GM04503 (cell line): ENCODE measurements around the gene PBX3.

Experiments used
- DNase-seq: peaks from one replicate; pipeline ENCODE4 v3.0.0-alpha.2; 2012; ENCODE audit warnings: low read depth

PBX3 gene

DNA sequence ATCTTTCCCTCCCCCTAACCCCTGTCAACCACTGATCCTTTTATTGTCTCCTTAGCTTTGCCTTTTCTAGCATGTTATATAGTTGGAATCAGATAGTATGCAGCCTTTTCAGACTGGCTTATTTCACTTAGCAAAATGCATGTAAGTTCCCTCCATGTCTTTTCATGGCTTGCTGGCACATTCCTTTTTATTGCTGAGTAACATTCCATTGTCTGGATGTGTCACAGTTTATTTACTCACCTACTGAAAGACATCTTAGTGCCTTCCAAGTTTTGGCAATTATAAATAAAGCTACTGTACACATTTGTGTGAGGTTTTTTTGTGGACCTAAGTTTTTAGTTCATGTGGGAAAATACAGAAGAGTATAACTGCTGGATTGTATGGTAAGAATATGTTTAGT, 230.1 kb downstream of the PBX3 start:
- DNase-seq: peak; percentile 9

DNA sequence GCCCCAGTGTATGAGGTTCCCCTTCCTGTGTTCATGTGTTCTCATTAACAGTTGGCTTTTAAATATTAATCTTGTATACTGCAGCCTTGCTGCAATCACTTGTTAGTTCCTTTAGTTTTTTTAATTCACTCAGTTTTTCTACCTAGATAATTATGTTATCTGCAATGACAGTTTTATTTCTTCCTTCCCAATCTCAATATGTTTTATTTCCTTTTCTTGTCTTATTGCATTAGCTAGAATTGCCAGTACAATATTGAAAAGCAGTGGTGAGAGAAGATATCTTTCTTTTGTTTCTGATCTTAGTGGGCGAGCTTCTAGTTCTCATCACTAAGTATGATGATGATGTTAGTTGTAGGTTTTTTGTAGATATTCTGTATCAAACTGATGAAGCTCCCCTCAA, 232.2 kb downstream of the PBX3 start:
- DNase-seq: no peak

DNA sequence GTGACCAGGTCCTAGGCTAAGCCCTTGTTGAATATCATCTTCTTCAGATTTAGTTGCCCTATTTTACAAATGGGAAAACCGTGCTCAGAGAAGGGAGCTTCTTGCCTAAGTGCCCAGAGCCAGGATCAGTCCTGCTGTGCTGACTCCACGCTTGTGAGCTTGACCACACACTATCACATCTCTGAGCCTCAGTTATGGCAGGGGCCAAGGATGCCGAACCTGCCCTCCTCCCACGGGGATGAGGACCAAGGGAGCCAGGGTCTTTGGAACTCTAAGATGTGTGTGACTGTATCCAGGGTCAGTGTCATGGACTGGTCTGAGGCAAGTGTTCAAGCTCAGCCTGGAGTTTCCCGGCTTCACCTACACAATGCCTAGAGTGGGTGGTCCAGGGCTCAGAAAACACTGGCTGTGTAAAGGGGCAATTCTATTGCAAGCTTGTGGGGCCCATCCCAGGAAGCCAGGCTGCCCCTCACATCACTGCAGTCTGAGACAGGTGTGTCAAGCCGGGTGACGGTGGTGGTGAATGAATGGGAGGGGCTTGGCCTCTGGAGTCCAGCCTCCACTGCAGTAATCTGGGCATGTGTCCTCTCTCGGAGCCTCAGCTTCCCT, 235.7 kb downstream of the PBX3 start:
- no peak for DNase-seq

DNA sequence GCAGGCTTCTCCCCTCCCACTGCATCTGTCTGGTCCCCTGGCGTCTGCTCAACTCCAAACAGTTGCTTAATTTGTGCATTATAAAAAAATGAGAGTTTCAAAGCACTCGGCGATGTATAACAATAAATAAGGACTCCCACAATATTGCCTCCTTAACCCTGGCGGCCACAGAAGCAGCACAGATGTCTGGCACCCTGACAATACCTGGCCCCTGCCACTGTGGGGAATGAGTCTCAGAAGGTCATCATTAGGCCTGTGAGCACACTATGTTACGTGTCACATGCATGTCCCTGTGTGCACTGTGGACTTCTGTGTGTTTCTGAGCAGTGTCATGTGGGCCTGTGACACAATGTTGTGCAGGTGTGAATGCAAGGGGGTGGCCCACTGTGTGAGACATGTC, 236.5 kb downstream of the PBX3 start:
- DNase-seq: no peak

DNA sequence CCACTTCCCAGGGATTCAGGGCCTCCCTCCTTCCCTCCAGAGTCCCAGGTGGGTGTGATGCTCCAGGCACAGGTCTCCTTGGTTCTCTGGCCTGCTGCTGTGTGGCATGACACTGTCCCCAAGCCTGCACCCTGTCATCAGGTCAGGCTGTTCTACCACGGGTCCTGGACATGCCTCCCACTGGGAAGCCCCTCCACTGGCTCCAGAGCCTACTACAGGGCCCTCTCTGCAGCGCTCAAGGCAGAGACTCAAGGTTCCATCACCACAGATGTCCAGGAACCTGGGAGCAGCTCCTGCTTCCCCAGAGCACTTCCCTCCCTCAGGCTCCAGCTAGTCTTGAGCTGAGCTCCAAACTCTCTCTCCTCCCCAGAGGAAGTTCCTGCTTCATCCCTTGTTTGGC, 237.3 kb downstream of the PBX3 start:
- no peak for DNase-seq

DNA sequence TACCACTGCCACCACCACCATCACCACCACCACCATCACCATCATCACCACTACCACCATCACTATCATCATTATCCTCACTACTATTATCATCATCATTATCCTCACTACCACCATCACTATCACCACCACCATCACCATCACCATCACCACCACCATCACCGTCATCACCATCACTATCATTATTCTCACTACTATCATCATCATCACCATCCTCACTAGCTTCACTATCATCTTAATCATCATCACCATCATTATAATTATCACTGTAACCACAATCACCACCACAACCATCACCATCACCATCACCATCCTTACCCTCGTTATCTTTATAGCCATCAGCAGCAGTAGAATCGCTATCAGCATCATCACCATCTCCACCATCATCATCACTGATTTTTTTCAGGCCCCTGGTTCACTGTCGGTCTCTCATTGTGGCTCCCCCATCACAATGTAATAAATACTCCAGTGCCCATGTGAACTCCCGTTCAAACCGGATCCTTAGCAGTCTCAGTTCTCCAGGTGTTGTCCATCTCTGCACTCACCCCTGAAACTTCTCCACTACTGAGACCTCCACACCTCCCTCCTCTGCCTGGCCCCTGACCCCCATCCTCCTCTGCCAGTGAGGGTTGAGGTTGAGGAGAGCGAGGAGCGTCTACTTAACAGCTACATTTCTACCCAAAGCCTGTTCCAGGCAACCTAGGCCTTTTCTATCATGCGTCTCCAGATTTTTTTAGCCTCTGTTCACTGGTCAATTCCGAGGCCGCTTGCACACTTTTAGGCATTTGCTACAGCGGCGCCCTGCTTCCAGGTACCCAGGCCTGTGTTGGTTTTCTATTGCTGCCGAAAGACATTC, 238.2 kb downstream of the PBX3 start:
- DNase-seq: no peak

DNA sequence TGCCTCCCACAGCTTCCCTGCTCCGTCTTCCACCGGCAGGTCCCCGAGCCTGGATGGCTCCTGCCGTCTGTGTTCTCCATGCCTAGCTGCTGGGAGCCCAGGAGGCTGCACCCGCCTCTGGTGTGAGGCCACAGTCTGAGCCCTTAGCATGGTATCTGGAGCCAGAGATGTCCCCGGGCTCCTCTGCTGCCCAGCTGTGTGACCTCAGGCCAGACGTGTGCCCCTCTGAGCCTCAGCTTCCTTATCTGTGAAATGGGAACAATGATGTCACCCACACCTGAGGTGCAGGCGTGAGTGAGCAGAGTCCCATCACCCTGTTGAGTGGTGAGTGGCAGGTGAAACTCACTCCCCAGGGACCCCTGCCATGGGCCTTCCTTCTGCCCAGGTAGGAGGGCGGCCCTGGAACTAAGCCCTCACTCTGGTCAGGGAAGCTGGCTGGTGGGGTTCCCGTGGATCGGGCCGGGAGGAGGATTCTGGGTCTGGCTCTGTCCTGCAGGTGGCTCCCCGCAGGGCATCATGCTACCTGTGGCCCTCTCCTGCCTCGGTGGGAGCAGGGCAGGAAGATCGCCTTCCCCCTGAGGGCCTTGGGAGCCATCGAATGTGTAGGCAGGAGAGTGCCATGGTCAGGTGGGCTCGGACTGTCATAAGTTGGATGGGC, 239.0 kb downstream of the PBX3 start:
- no peak for DNase-seq

DNA sequence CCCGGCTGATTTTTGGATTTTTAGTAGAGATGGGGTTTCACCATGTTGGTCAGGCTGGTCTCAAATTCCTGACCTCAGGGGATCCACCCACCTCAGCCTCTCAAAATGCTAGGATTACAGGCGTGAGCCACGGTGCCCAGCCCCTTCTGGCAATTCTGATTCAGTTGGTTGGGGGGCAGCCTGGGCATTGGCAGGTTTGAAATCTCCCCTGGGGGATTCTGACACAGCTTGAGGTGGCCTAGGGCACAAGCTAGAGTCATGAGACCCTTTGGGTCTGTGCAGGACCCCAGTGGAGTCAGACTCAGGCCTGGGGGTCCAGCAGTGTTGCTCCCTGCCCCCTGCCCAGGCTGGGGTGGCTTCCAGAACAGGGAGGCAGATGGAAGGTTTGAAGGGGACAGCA, 239.8 kb downstream of the PBX3 start:
- no peak for DNase-seq

DNA sequence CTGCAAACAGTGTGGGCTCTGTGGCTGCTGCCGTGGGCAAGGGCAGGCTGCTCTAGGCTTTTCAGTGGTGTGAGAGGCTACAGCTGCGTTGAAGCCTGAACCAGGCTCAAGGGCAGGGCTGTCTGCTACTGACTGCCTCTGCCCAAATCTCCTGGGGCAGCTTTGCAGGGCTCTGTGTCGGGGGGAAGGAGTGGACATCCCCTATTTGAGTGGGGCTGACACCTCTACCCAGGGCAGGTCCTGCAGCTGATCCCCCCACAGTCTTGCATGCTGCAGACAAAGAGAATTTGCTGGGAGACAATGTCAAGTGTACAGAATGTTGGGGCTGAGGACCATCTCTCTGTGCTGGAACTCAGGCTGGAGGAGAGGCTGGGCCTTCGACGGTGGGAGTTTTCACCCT, 240.2 kb downstream of the PBX3 start:
- no peak for DNase-seq

GRCh38 chr9:125988479-125989050, 241.4 kb downstream of the PBX3 start:
- DNase-seq: no peak

GRCh38 chr9:125989090-125989501, 241.9 kb downstream of the PBX3 start:
- DNase-seq: no peak

DNA sequence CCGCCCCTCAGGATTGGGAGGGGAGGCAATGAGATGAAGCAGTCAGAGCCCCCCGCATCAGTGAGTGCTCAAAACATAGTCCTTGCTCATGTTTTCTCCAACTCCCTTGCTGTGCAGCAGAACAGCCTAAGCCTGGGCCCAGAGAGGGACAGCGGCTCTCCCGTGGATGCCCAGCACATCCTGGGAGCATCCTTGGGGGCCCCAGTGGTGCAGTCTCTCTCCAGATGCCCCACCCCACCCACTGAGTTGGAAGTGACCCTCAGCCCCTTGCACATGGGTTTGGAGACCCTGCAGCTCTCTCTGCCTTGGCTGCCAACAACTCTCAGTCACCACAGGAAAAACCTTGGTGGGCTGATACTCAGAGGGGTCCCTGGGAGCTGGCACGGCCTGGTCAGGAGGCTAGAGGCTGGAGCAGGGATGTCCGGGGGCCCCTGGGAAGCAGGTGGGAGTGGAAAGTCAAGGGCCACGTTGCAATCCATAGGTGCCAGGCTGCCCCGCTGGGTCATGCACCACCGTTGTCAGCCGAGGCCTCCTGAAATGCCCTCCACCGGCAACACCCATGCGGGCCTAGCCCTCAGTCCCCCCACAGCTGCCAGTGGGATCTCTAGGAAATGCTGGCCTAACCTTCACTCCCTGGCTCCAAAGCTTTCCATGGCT, 242.5 kb downstream of the PBX3 start:
- DNase-seq: no peak

GRCh38 chr9:125990186-125990792, 243.1 kb downstream of the PBX3 start:
- no peak for DNase-seq

GRCh38 chr9:125990793-125991220, 243.6 kb downstream of the PBX3 start:
- no peak for DNase-seq

- no peak for DNase-seq
Measured at GRCh38 chr9:125991886-125992529, 244.8 kb downstream of the PBX3 start.

- DNase-seq: no peak
Measured at GRCh38 chr9:125992557-125992956, 245.4 kb downstream of the PBX3 start.

- DNase-seq: no peak
Measured at GRCh38 chr9:125993466-125993865, 246.3 kb downstream of the PBX3 start.

- no peak for DNase-seq
Measured at GRCh38 chr9:125994066-125994943, 247.1 kb downstream of the PBX3 start.

GRCh38 chr9:125995006-125995405, 247.8 kb downstream of the PBX3 start:
- no peak for DNase-seq

- no peak for DNase-seq
Measured at GRCh38 chr9:125995706-125996105, 248.5 kb downstream of the PBX3 start.
